Liver (tissue), 9 donors: ENCODE measurements around the gene TCEA2. TPM values are rescaled to one million over a fixed set of nuclear protein-coding genes. Genes with fewer than 3 reads are reported as not detected.

Source experiments
- DNase-seq: peaks from one replicate; pipeline ENCODE4 v3.0.0-alpha.2; 2017; ENCODE audit warnings: low spot score
- H3K27ac ChIP-seq, 2 donors: one replicate each; pipeline ENCODE4 v1.7.0; 2013; ENCODE audit warnings: inconsistent platforms in 2 of 2, low read length in 2 of 2, control low read depth in 1 of 2, low read depth in 1 of 2, mild to moderate bottlenecking in 1 of 2
- H3K27me3 ChIP-seq, 4 donors: one replicate each; pipeline versions ENCODE4 v1.6.1 to v1.7.0; 2013; ENCODE audit warnings: low read length in 3 of 4, inconsistent platforms in 1 of 4, mild to moderate bottlenecking in 1 of 4, moderate library complexity in 1 of 4; ENCODE audit not compliant: control insufficient read depth in 4 of 4, insufficient read depth in 4 of 4
- H3K36me3 ChIP-seq, 4 donors: one replicate each; pipeline versions ENCODE4 v1.6.1 to v1.7.0; 2013; ENCODE audit warnings: low read length in 3 of 4, mild to moderate bottlenecking in 3 of 4, low read depth in 1 of 4, moderate library complexity in 1 of 4; ENCODE audit not compliant: control insufficient read depth in 4 of 4, insufficient read depth in 3 of 4
- H3K4me1 ChIP-seq, 4 donors: one replicate each; pipeline versions ENCODE4 v1.6.1 to v1.7.0; 2013; ENCODE audit warnings: low read length in 3 of 4, mild to moderate bottlenecking in 3 of 4, moderate library complexity in 1 of 4; ENCODE audit not compliant: control insufficient read depth in 4 of 4, insufficient read depth in 4 of 4
- H3K4me3 ChIP-seq, 3 donors: one replicate each; pipeline versions ENCODE4 v1.6.1 to v1.7.0; 2013; ENCODE audit warnings: low read length in 3 of 3, control low read depth in 1 of 3, low read depth in 1 of 3, mild to moderate bottlenecking in 1 of 3
- H3K9ac ChIP-seq, 2 donors: one replicate each; pipeline ENCODE4 v1.7.0; 2013; ENCODE audit warnings: low read length in 2 of 2, mild to moderate bottlenecking in 2 of 2, moderate library complexity in 2 of 2, control low read depth in 1 of 2, low read depth in 1 of 2
- H3K9me3 ChIP-seq, 4 donors: one replicate each; pipeline versions ENCODE4 v1.6.1 to v1.7.0; 2013; ENCODE audit warnings: low read length in 3 of 4; ENCODE audit not compliant: control insufficient read depth in 4 of 4
- EGR1 ChIP-seq, 2 donors: IDR thresholded peaks; 2 replicates each; pipeline ENCODE4 v1.6.1; 2016 to 2018; ENCODE audit warnings: antibody characterized with exemption in 2 of 2, low read depth in 2 of 2
- FOXA1 ChIP-seq: IDR thresholded peaks from 2 replicates; pipeline ENCODE4 v1.6.1; 2016; ENCODE audit warnings: antibody characterized with exemption
- FOXA2 ChIP-seq: IDR thresholded peaks from 2 replicates; pipeline ENCODE4 v1.6.1; 2016; ENCODE audit warnings: antibody characterized with exemption
- GABPA ChIP-seq, 2 donors: IDR thresholded peaks in 1 of 2; conservative IDR thresholded peaks in 1 of 2; 2 replicates each; pipeline ENCODE4 v1.6.1; 2016; ENCODE audit warnings: antibody characterized with exemption in 2 of 2, mild to moderate bottlenecking in 1 of 2, moderate library complexity in 1 of 2
- HNF4A ChIP-seq, 2 donors: conservative IDR thresholded peaks; 2 replicates each; pipeline ENCODE4 v1.6.1; 2016; ENCODE audit warnings: antibody characterized with exemption in 2 of 2, mild to moderate bottlenecking in 2 of 2
- HNF4G ChIP-seq: IDR thresholded peaks from 2 replicates; pipeline ENCODE4 v1.6.1; 2016; ENCODE audit warnings: antibody characterized with exemption
- JUND ChIP-seq, 2 donors: IDR thresholded peaks; 2 replicates each; pipeline ENCODE4 v1.6.1; 2016; ENCODE audit warnings: antibody characterized with exemption in 2 of 2
- NR2F2 ChIP-seq: IDR thresholded peaks from 2 replicates; pipeline ENCODE4 v1.6.1; 2016; ENCODE audit warnings: antibody characterized with exemption
- RAD21 ChIP-seq, 2 donors: IDR thresholded peaks; 2 replicates each; pipeline ENCODE4 v1.6.1; 2016; ENCODE audit warnings: antibody characterized with exemption in 2 of 2, mild to moderate bottlenecking in 2 of 2
- RXRA ChIP-seq, 2 donors: IDR thresholded peaks; 2 replicates each; pipeline ENCODE4 v1.6.1; 2017 to 2018; ENCODE audit warnings: antibody characterized with exemption in 2 of 2, mild to moderate bottlenecking in 1 of 2
- SP1 ChIP-seq: IDR thresholded peaks from 2 replicates; pipeline ENCODE4 v1.6.1; 2018; ENCODE audit warnings: antibody characterized with exemption, mild to moderate bottlenecking
- TAF1 ChIP-seq: conservative IDR thresholded peaks from 2 replicates; pipeline ENCODE4 v1.6.1; 2016; ENCODE audit warnings: antibody characterized with exemption, mild to moderate bottlenecking
- YY1 ChIP-seq: IDR thresholded peaks from 2 replicates; pipeline ENCODE4 v1.6.1; 2016; ENCODE audit warnings: antibody characterized with exemption, mild to moderate bottlenecking
- WGBS: extraction: QIAGEN DNeasy Blood & Tissue Kit; methylation state at CpG from one replicate; pipeline ENCODE4 v1.1.7; 2013; 5-methylcytosine and 5-hydroxymethylcytosine counted together
- polyA plus RNA-seq, 2 donors: library from polyadenylated mRNA; stranded (reverse) in 1 of 2; unstranded in 1 of 2; fragments of 200-250 nt in 1 of 2; fragments of >200 nt in 1 of 2; fragmentation: Nextera tagmentation in 1 of 2; extraction: Ambion mirVana in 1 of 2; gene quantifications; one replicate each; pipeline versions ENCODE4 v1.2.1 to v1.2.3, GENCODE V29; 2013 to 2015
- total RNA-seq, 2 donors: library from RNA; depleted of rRNA; stranded (reverse); fragments of >200 nt; gene quantifications; one replicate each; pipeline ENCODE4 v1.2.3, GENCODE V29; 2014
- TF ChIP-seq, protein P1 (sequence below): IDR thresholded peaks from 2 replicates; pipeline ENCODE4 v1.6.1; 2016; ENCODE audit warnings: antibody characterized with exemption
- TF ChIP-seq, protein P2 (sequence below): IDR thresholded peaks from 2 replicates; pipeline ENCODE4 v1.6.1; 2016; ENCODE audit warnings: antibody characterized with exemption
- TF ChIP-seq, protein P3 (sequence below): fragments of 150-350 bp; IDR thresholded peaks from 2 replicates; pipeline ENCODE4 v1.5.1; 2017; ENCODE audit warnings: improper control_type of control experiment, low read depth, low read length; ENCODE audit not compliant: missing input control
- TF ChIP-seq, protein P4 (sequence below): IDR thresholded peaks from 2 replicates; pipeline ENCODE4 v1.6.1; 2016; ENCODE audit warnings: antibody characterized with exemption
- TF ChIP-seq, protein P5 (sequence below): IDR thresholded peaks from 2 replicates; pipeline ENCODE4 v1.6.1; 2016; ENCODE audit warnings: antibody characterized with exemption, mild to moderate bottlenecking
- donor health status: healthy.
- donor health status: healthy.
- donor health status: healthy.
- donor health status: healthy.
- donor health status: healthy.

TCEA2 gene
- total and polyA plus RNA-seq, 4 donors: 4.6 to 22.6 (median 11.8) TPM

DNA sequence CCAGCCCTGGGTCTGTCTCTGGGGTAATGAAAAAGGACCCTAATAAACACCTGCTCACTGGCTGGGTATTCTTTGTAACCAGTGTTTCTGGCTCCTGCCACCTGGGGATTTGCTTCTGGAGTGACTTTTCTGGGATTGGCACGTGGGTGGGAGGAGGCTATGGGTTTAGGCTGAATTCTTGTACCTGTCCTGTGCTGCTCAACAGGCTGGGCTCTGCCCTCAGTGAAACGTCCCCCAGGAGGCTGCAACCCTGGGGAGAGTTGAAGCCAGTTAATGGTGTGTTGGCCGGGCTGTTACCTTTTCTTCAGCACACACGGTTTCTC, 37.5 kb downstream of the TCEA2 start:
- Histone ChIP-seq H3K4me3 (no peak overlapping the region), H3K4me1 (peaks cover 0 to 6% (median 3%) of the 10 kb centered on the region in 4 donors), H3K9me3 (no peaks in the 10 kb centered on the region), H3K9ac (no peak overlapping the region), H3K36me3 (no peaks in the 10 kb centered on the region), H3K27ac (no peak overlapping the region), H3K27me3 (peaks cover 0 to 5% (median under 1%) of the 10 kb centered on the region in 4 donors)
- TF ChIP-seq, protein P1, sequence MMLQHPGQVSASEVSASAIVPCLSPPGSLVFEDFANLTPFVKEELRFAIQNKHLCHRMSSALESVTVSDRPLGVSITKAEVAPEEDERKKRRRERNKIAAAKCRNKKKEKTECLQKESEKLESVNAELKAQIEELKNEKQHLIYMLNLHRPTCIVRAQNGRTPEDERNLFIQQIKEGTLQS: no peak
- TF ChIP-seq HNF4G (no peak), SP1 (no peak), NR2F2 (no peak), JUND (IDR thresholded peaks at IDR 0.05) (no peak), FOXA1 (no peak), FOXA2 (no peak), GABPA (IDR thresholded peaks at IDR 0.05 in 1 of 2, conservative IDR thresholded peaks at IDR 0.05 in 1 of 2) (no peak), YY1 (no peak), EGR1 (IDR thresholded peaks at IDR 0.05; ENCODE audit: low read depth in 2 of 2) (no peak), TAF1 (no peak), RXRA (IDR thresholded peaks at IDR 0.05) (no peak), RAD21 (IDR thresholded peaks at IDR 0.05) (no peak), HNF4A (conservative IDR thresholded peaks at IDR 0.05) (no peak)
- TF ChIP-seq, protein P2, sequence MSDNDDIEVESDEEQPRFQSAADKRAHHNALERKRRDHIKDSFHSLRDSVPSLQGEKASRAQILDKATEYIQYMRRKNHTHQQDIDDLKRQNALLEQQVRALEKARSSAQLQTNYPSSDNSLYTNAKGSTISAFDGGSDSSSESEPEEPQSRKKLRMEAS: no peak
- TF ChIP-seq, protein P3, sequence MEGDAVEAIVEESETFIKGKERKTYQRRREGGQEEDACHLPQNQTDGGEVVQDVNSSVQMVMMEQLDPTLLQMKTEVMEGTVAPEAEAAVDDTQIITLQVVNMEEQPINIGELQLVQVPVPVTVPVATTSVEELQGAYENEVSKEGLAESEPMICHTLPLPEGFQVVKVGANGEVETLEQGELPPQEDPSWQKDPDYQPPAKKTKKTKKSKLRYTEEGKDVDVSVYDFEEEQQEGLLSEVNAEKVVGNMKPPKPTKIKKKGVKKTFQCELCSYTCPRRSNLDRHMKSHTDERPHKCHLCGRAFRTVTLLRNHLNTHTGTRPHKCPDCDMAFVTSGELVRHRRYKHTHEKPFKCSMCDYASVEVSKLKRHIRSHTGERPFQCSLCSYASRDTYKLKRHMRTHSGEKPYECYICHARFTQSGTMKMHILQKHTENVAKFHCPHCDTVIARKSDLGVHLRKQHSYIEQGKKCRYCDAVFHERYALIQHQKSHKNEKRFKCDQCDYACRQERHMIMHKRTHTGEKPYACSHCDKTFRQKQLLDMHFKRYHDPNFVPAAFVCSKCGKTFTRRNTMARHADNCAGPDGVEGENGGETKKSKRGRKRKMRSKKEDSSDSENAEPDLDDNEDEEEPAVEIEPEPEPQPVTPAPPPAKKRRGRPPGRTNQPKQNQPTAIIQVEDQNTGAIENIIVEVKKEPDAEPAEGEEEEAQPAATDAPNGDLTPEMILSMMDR: no peak
- TF ChIP-seq, protein P4, sequence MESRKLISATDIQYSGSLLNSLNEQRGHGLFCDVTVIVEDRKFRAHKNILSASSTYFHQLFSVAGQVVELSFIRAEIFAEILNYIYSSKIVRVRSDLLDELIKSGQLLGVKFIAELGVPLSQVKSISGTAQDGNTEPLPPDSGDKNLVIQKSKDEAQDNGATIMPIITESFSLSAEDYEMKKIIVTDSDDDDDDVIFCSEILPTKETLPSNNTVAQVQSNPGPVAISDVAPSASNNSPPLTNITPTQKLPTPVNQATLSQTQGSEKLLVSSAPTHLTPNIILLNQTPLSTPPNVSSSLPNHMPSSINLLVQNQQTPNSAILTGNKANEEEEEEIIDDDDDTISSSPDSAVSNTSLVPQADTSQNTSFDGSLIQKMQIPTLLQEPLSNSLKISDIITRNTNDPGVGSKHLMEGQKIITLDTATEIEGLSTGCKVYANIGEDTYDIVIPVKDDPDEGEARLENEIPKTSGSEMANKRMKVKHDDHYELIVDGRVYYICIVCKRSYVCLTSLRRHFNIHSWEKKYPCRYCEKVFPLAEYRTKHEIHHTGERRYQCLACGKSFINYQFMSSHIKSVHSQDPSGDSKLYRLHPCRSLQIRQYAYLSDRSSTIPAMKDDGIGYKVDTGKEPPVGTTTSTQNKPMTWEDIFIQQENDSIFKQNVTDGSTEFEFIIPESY: no peak
- TF ChIP-seq, protein P5, sequence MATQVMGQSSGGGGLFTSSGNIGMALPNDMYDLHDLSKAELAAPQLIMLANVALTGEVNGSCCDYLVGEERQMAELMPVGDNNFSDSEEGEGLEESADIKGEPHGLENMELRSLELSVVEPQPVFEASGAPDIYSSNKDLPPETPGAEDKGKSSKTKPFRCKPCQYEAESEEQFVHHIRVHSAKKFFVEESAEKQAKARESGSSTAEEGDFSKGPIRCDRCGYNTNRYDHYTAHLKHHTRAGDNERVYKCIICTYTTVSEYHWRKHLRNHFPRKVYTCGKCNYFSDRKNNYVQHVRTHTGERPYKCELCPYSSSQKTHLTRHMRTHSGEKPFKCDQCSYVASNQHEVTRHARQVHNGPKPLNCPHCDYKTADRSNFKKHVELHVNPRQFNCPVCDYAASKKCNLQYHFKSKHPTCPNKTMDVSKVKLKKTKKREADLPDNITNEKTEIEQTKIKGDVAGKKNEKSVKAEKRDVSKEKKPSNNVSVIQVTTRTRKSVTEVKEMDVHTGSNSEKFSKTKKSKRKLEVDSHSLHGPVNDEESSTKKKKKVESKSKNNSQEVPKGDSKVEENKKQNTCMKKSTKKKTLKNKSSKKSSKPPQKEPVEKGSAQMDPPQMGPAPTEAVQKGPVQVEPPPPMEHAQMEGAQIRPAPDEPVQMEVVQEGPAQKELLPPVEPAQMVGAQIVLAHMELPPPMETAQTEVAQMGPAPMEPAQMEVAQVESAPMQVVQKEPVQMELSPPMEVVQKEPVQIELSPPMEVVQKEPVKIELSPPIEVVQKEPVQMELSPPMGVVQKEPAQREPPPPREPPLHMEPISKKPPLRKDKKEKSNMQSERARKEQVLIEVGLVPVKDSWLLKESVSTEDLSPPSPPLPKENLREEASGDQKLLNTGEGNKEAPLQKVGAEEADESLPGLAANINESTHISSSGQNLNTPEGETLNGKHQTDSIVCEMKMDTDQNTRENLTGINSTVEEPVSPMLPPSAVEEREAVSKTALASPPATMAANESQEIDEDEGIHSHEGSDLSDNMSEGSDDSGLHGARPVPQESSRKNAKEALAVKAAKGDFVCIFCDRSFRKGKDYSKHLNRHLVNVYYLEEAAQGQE: no peak
- WGBS: 73% methylated on average over 4 of the region's 4 CpGs
- DNase-seq: no peak
